Stimulated activated CD8-positive, alpha-beta memory T cell treated with anti-CD3 and anti-CD28 coated beads, Interleukin-12 subunit alpha, Interleukin-12 subunit beta, amount 100 ng/mL, for 24 hours (primary cell): ENCODE measurements around the gene ACTL6B.
"Not testable (repeated sequence)": the region's sequence is repeated elsewhere in the genome, so short reads cannot be mapped to it uniquely, and the experiment has no call there.

Experiments
- DNase-seq: peaks from one replicate; pipeline ENCODE4 v3.0.0-alpha.2; 2020; ENCODE audit errors: extremely low read depth

Gene ACTL6B

GRCh38 chr7:100655908-100656674 is at the start of gene ACTL6B:
ACTL6B (minus strand) TSS chr7:100656448; CDS start chr7:100656354, 94 bp downstream.
- DNase-seq: no peak

GRCh38 chr7:100705320-100705752 is 49.1 kb upstream of the ACTL6B start:
- DNase-seq: peak; percentile 64

DNA sequence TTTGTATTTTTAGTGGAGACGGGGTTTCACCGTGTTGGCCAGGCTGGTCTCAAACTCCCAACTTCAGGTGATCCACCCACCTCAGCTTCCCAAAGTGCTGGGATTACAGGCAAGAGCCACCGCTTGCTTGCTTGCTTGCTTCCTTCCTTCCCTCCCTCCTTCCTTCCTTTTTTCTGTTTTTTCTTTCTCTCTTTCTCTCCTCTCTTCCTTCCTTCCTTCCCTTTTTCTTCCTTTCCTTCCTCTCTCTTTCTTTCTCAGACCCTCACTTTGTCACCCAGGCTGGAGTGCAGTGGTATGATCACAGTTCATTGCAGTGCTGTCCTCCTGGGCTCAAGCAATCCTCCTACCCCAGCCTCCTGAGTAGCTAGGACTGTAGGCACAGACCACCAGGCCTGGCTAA is 44.8 kb upstream of the ACTL6B start:
- not testable (repeated sequence) for DNase-seq

DNA sequence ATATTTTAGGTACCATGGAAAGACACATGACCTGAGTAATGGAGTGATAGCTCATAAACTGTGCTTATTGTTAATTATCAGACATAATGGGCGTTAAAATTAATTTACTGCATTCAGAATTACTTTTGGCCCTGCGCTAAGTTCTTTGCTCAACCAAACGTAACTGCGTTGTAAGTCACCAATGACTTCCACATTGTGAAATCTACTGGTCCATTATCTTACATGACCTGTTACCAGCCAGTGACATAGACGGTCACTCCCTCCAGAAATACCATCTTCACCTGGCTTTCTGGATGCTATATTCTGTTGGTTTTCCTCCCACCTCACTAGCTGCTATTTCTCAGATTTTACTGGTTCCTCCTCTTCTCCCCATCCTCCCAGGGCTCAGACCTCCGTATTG is 42.8 kb upstream of the ACTL6B start:
- DNase-seq: no peak

DNA sequence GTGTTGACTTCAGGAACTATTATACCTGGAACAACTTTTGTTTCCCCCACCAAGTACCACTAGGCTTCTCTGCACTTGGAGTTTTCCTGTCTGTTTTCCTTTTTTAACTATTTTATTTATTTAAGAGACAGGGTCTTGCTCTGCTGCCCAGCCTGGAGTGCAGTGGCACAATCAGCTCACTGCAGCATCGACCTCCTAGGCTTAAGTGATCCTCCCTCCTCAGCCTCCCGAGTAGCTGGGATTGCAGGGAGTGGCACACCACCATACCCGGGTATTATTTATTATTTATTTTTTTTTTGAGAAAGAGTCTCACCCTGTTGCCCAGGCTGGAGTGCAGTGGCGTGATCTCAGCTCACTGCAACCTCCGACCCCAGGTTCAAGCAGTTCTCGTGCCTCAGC is 39.9 kb upstream of the ACTL6B start:
- DNase-seq: no peak

DNA sequence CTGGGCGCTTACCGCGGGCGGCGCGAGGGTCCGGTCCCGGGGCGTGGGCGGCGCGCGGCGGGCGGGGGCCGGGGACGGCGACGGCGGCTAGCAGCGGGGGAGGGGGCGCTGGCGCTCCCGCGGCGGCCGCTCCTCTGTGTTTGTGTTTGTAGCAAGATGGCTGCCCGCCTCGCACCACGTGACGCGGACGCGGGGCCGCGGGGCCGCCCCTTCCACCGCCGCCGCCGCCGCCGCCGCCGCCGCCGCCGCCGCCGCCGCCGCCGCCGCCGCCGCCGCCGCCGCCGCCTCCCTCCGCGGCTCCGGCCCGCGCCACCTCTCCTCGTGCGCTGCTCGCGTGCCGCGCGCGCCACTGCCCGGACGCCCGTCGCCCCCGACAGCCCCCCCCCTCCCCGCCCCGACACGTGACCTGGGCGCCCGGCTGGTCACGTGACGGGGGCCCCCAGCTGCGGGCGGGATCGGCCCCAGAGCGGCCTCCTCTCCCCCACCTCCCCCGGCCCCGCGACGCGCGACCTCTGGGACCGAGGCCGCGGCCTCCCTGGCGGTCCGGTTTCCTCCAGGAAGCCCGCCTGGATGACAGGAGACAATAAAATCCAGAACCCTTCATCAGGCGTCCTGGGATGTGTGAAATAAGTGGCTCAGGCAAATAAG is 38.0 kb upstream of the ACTL6B start, which contains the start of gene GIGYF1:
TSS of gene GIGYF1 (minus strand) at position 153 of the 648 bp plus-strand sequence. CDS start 6,012 bp downstream, outside the sequence.
- no peak for DNase-seq

GRCh38 chr7:100693312-100694097 is 37.3 kb upstream of the ACTL6B start:
- DNase-seq: no peak

DNA sequence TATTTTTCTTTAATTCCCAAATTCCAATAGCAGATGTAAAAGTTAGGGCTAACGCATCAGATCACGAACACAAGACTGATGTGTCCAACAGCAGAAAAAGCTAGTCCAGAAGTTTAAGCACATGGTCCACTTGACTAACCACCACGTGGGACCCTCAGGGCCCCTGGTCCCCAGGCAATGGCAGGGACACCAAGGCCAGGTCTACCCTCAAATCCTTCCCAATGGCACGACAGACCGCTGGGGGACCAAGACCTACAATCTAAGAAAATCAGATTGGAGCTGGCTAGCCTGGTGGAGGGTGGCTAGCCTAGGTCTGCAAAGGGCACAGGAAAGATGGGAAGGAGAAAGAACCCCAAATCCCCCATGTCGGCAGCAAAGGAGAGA is 36.3 kb upstream of the ACTL6B start:
- DNase-seq: no peak

DNA sequence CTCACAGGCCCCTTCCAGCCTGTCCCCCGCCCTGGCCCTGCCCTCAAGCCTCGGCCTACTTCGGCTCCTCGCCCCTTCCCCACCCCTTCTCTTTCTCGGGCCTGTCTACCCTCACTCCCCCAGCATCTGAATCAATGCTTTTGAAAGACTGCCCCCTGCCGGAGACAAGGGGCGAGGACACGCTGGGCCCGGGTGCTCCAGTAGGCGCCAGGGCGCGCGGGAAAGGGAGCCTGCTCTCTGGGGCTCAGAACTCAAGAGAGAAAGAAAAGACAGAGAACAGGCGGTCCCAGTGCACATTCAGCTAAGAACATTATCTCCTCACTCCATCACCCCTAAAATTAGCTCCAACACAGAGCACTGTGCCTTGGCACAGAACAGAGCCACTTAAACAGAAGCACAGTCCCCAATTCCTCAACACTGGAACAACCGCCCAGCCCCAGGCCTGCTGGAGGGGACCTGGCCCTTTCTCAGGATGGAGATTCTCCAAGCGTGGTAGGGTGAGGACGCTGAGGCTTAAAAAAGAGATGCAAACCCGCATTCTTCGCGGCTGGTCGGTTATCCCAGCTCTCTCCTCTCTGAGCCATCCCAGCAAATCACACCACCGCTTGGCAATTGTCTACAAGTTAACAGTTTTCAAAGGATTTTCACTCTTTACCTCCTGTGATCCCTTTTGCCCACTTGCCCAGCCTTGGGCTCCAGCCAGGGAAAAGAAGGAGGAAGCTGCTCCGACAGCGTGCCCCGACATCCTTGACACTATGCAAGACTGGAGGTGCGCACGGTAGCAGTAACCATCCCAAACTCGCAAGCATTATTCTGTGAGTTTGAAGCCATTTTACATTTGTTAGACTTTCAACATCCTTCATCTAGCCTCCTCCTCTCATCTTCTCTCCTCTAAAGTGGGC is 35.7 kb upstream of the ACTL6B start:
- DNase-seq: no peak

DNA sequence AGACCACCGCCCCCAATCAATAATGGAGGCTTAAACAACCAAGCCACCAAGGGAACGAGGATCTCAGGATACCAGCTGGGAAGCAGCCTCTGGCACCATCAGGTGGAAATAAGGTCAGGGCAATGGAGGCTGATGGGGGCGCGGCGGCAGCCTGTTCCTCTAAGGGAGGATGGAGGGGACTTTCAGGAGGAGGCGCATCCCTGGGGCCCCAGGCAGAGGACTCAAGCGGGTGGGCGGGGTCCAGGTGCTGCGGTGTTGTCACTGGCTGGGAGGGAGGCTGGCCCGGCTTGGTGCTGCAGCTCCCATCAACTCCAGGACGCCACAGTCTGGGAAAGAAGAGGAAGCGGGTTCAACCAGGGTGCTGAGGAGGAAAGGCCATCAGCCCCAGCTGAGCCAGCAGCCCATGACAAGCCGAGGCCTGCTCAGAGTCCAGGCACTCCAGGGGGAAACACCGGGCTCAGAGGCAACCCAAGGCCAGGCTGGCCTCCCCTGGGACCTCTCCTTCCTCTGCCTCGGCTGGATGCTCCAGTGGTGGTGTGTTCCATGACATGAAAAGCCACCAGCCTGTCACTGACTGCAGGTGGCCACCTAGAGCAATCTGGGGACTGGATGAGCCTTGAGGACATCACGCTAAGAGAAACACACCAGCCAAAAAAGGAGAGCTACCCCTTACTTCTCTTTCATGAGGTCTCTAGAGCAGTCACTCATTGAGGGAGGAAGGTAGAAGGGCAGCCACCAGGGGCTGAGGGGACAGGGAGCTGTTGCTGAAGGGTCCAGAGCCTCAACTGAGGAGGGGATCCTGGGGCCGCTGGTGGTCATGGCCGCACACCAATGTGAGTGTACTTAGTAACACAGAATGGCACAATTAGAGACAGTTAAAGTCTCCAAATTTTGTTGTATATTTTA is 33.2 kb upstream of the ACTL6B start:
- no peak for DNase-seq

GRCh38 chr7:100688326-100688860 is 32.1 kb upstream of the ACTL6B start:
- DNase-seq: no peak

DNA sequence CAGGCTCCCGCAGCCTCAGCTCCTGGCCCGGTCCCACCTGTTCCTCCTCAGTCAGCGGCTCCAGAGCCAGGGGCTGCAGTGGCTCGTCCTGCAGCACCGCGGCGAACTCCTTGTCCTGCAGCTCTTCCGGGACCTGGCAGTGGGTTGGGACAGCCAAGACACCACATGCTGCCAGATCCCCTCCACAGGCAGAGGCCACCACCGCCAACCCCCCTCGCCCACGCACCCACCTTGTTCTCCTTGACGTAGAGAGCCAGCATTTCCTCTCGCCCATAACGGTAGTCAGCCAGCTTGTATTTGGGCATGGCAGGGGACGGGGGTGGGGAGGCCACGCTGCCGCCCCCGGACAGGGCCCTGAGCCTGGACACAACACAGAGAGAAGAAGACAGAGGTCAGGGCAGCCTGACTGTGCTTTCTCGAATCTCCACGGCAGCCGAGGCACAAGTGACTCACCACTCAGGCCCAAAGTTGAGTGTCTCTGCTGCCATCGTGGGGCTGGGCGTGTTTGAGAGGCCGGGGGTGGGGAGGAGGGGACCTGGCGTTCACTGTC is 31.6 kb upstream of the ACTL6B start:
- DNase-seq: no peak

- no peak for DNase-seq
Observed at GRCh38 chr7:100687261-100687660, 31.0 kb upstream of the ACTL6B start.

DNA sequence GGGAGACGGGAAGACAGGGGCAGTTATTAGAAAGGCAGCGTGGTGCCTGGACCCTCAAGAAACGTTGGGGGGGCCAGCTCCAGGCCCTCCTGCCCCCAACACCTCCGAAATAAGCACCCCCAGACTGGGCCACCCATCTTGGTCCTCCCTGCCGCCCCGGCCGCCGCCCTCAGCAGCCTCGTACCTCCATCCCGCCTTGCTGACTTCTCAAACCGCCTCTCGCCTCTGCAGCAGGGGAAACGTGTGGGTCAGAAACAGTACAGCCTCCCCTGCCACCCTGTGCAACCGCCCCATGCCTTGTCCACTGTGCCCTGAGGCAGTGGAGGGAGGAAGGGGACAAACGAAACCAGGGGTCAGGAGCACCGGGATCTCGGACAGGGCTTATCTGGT is 30.6 kb upstream of the ACTL6B start:
- no peak for DNase-seq

DNA sequence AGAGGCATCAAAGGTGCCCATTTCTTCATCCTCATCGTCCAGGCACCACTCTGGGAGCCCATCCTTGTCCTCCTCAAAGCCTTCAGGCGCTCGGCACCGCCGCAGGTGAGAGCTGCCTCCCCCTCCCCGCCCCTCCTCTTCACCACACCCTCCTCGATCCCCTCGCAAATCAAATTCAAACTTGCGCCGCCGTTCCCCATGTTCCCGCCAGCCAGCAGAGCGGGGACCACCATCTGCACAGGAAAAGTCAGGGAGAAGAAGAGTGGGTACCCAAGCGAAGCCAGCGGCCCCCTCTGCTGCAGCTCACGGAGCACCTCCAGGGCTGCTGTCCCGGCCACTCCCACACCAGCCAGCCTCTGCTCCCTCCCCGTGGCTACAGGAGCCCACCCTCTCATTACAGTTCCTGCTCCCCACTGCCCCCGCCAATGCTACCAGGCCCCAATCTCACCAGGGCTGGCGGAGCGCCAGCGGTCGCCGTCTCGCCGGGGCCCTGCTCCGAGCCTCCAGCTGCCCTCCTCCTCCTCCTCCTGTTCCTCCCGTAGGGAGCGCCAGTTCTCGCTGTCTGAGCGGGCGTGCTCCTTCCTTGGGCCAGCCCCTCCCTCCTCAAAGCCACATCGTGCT is 30.1 kb upstream of the ACTL6B start:
- no peak for DNase-seq

- DNase-seq: no peak
Observed at GRCh38 chr7:100685631-100686145, 29.4 kb upstream of the ACTL6B start.

DNA sequence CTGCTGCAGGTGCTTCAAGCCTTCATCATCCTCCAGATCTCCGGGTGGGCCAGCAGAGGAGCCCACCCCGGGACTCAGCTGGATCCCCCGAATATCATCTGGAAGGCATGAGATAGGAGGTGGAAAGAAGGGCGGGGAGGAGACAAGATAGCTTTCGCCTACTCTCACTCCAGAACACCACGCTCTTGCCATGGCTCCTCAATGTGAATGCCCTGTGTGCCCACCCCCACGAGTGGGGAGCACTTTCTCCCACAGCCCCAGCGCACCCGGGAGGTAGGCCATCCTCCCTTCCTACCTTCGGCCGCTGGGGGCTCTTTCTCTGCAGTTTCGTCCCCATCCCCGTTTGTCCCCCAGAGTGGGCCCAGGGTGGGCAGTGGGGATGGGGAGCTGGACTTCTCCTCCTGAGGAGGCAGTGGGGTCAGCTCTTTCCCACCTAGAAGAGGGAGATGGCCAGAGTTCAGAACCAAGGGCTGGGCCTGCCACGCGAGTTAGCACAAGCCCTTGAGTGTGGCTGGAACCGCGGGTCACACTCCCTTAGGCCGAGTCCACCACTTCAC is 28.9 kb upstream of the ACTL6B start:
- DNase-seq: no peak

- DNase-seq: no peak
Observed at GRCh38 chr7:100684534-100685042, 28.3 kb upstream of the ACTL6B start.
